ENCODE data around the gene AIM2. TPM values are rescaled to one million over a fixed set of nuclear protein-coding genes. Genes with fewer than 3 reads are reported as not detected.
A peak's percentile ranks its signal among the peaks of the same experiment; 100 is the strongest.
"Not testable (repeated sequence)": the region's sequence is repeated elsewhere in the genome, so short reads cannot be mapped to it uniquely, and the experiment has no call there.

The AIM2 gene
- polyA plus RNA-seq, 4 donors, result 0.21 to 0.30 TPM; not detected in 2

- DNase-seq (ENCODE audit: low read depth in 4 of 4, low spot score in 3 of 4), result no peak
These were observed 5.1 kb upstream of the AIM2 start for GRCh38 chr1:159081626-159082025.

DNA sequence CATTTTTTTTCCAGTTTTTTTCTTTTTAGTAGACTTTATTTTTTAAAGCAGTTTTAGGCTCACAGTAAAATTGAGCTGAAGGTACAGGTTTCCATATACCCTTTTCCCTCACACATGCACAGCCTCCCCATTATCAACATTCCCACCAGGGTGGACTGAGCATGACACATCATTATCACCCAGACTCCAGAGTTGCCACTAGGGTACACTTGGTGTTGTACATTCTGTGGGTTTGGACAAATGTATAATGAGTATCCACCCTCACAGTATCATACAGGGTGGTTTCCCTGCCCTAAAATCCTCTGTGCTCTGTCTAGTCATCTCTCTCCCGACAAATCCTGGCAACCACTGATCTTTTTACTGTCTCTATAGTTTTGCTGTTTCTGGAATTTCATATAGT, 3.0 kb upstream of the AIM2 start:
- no peak for DNase-seq (ENCODE audit: low read depth in 4 of 4, low spot score in 3 of 4)

DNA sequence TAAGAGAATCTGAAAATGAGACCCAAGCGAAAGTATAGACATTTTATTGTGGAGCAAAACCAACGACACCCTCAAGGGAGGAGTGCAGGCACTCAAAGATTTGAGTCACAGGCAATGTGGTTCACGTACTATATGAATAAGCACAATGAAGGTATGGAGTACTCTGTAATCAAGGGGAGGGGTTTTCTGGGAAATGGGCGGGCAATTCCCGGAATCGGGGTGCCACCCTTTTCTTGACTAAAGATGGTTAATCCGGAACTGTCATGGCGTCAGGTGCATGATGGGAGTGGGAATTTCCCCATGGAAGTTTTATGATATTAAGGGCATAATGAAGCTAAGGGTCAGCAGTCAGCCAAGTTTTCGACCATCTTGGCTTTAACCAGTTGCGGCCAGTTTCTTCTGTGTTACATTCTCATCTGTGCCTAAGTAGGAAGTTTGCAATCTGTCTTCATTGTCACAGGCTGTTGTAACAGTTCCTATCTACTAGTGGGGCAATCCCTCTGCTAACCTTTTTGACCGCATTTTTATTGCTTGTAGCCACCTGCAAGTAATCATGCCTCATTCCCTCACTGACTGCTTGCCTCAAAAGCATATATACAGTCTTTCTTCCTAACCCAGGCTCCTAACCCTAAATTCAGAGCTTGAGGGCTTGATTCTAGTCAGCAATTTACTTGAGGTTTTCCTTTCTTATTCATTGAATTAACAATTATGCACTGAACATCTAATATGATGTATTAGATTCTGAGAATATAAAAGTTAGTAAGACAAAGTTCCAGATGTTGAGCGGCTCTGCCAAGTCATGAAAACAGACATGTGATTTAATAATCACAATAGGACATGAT, 775 bp upstream of the AIM2 start:
- no peak for DNase-seq (ENCODE audit: low read depth in 4 of 4, low spot score in 3 of 4)

DNA sequence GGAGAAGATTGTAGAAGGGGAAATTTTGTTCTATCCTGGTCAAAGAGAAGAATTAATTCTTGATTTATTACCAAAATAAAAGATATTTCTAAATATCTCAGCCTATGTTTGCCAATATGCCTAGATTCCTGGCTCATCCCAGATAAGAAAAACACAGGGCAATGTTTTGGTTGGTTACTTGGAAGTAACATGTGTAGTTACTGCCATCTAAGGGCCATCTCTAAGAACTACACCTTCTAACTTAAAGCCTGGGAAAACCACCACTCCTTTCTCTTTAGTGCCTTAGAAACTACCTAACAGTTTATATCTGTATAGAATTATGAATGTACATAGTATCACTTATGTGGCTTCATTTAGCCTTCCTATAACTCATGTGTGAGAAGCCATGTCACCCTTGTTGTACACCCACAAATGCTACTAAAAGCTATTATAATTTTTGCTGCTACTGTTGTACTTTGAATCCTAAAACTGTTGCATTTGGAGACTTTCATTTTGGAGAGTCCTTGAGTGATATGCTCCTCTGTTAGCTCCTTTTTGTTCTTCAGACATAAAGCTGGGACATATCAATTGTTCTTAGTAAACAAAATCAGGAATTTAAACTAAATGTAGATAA, 4.5 kb downstream of the AIM2 start:
- peak; percentile 16 to 39 (median 29) for DNase-seq (ENCODE audit: low read depth in 4 of 4, low spot score in 3 of 4)

DNA sequence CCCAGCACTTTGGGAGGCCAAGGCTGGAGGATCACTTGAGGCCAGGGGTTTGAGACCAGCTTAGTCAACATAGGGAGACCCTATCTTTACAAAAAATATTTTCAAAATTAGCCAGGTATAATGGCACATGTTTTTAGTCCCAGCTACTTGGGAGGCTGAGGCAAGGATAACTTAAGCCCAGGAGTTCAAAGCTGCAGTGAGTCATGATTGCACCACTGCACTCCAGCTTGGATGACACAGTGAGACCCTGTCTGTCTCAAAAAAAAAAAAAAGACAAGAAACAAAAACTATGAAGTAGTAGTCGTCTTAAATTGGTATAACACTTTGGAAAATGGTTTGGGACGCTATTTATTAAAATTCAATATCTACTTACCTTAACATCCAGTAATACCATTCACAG, 7.7 kb downstream of the AIM2 start:
- no peak for DNase-seq (ENCODE audit: low read depth in 4 of 4, low spot score in 3 of 4)

- no peak for DNase-seq (ENCODE audit: low read depth in 4 of 4, low spot score in 3 of 4)
These were observed 8.6 kb downstream of the AIM2 start for GRCh38 chr1:159067699-159068621.

- DNase-seq (ENCODE audit: low read depth in 4 of 4, low spot score in 3 of 4), result no peak
These were observed 10.5 kb downstream of the AIM2 start for GRCh38 chr1:159066108-159066507.

- no peak for DNase-seq (ENCODE audit: low read depth in 4 of 4, low spot score in 3 of 4)
These were observed 11.5 kb downstream of the AIM2 start for GRCh38 chr1:159065106-159065505.

DNA sequence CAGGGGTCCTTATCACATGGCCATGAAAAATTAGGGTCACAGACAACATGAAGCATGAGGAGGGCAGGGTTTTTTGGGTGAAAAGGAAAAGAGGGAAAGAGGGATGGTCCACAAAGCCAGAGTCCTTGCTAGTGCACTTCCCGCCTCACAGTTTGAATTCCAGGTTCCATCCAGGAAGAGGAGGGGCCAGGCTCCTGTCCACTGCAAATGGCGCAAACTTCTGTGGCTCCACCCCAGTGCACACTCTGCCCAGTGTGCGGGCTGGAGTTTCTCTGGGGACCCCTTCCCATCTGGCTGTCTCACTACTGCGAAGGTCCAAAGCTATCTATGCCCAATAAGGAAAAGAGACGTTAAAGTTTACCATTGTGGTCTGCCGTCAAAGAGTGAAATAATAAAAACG, 17.8 kb downstream of the AIM2 start:
- DNase-seq (ENCODE audit: low read depth in 4 of 4, low spot score in 3 of 4), result no peak

DNA sequence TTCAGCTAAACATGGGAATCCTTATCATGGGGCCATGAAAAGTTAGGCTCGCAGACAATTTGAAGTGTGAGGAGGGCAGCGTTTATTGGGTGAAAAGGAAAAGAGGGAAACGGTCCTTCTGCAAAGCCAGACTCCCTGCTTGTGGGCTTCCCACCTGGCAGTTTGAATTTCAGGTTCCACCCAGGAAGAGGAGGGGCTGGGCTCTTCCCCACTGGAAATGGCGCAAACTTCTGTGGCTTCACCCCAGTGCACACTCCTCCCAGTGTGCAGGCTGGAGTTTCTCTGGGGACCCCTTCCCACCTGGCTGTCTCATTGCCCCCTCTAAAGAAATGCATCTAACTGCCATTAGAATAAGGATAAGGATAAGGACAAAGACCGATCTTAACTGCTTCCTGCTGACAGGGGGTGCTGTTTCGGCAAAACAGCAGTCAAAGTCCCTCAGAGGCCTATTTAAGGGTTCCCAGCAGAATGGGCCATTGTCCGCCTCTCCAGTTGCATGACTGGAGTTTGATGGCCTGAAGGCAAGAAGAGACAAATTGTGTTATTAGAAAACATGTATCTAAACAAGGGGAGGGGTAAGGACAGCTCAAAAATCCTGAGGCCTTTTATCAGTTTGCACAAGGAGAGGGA, 20.4 kb downstream of the AIM2 start:
- no peak for DNase-seq (ENCODE audit: low read depth in 4 of 4, low spot score in 3 of 4)

DNA sequence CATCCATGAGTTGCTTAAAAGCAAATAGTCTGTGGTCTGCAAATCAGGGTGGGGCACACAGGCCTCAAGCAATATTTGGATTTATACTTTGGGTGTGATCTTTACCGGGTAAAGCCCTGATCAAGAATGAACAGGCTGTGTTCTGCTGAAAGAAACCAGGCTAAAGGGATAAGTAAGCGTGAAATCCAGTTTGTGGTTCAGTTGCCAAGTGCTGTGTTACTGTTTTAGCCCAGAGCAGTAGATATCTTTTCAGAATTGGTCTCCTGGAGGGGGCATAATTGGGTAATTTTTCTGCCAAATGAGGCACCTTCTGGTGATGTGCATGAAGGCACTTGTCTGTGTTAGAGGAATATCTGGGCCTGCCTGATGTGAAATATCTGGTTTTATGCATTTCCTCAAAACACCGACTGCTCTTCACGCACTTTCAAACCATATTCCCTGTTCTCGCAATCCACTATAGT, 21.4 kb downstream of the AIM2 start:
- no peak for DNase-seq (ENCODE audit: low read depth in 4 of 4, low spot score in 3 of 4)

- DNase-seq (ENCODE audit: low read depth in 4 of 4, low spot score in 3 of 4), result no peak
These were observed 22.1 kb downstream of the AIM2 start for GRCh38 chr1:159054427-159054826.

DNA sequence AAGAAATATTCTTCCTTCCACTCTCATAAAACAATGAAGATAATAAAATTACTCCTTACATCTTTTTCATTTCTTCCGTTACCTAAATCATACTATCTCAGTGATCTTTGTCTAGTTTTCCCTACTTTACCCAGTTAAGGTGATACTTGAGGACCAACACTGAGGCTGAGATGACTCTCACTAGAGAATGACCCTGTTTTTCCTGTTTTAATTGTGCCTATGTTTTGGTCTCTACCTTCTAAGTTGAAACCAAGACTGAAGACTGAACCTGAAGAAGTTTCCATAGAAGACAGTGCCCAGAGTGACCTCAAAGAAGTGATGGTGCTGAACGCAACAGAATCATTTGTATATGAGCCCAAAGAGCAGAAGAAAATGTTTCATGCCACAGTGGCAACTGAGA, 25.1 kb downstream of the AIM2 start:
- no peak for DNase-seq (ENCODE audit: low read depth in 4 of 4, low spot score in 3 of 4)

- not testable (repeated sequence) for DNase-seq (ENCODE audit: low read depth in 4 of 4, low spot score in 3 of 4)
These were observed 30.1 kb downstream of the AIM2 start for GRCh38 chr1:159046486-159046885.

- no peak for DNase-seq (ENCODE audit: low read depth in 4 of 4, low spot score in 3 of 4)
These were observed 35.5 kb downstream of the AIM2 start for GRCh38 chr1:159040893-159041724.

GRCh38 chr1:159040206-159040605, 36.4 kb downstream of the AIM2 start:
- no peak for DNase-seq (ENCODE audit: low read depth in 4 of 4, low spot score in 3 of 4)

DNA sequence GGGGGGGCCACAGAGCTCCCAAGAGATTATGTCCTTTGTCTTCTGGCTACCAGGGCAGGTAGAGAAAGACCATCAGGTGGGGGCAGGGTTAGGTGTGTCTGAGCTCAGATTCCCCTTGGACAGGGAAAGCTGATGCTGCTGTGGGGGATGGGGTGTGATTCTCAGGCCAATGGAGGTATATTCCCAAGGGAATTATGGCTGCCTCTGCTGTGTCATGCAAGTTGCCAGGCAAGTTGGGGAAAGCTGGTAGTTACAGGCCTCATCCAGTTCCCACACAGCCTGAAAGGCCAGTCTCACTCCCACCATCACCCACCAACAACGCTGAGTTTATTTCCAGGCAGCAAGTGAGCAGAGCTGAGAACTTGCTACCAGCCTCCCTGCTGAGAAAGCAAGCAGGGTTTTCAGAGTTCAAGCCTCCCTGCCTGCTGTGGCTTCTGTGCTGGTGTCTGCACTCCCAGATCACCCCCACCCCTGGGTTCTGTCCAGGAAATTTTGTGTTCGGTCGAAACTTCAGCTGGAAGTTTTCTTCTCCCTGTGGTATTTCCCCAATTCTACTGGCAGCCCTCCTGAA, 45.6 kb downstream of the AIM2 start:
- no peak for DNase-seq (ENCODE audit: low read depth in 4 of 4, low spot score in 3 of 4)

DNA sequence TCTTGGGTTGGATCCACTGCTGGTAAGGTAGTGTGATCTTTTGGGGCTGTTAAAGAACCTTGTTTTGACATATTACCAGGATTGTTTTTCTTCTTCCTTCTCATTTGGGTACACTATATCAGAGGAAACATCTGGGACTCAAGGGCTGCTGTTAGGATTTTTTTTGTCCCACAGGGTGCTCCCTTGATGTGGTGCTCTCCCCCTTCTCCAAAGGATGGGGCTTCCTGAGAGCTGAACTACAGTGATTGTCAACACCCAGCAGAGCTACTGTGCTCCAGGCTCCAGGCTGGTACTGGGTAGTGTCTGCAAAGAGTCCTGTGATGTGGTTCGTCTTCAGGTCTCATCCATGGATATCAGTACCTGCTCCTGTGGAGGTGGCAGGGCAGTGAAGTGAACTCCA, 46.3 kb downstream of the AIM2 start:
- DNase-seq (ENCODE audit: low read depth in 4 of 4, low spot score in 3 of 4), result no peak

DNA sequence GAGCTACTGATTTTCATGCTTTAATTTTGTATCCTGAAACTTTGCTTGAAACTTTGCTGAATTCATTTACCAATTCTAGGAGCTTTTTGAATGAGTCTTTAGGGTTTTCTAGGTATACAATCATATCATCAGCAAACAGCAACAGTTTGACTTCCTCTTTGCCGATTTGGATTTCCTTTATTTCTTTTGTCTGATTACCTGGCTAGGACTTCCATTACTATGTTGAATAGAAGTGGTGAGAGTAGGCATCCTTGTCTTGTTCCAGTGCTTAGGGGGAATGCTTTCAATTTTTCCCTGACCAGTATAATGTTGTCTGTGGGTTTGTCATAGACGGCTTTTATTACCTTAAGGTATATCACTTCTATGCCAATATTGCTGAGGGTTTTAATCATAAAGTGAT, 49.7 kb downstream of the AIM2 start:
- DNase-seq (ENCODE audit: low read depth in 4 of 4, low spot score in 3 of 4), result not testable (repeated sequence)

All from left renal pelvis (tissue), 4 donors.